PC-3 (cell line): ENCODE measurements around the gene CDK5RAP2. TPM values are rescaled to one million over a fixed set of nuclear protein-coding genes. Genes with fewer than 3 reads are reported as not detected.

Source experiments
- ATAC-seq: fragments of 200-7000 bp; cut with Tn5 transposase; 2 replicates; pipeline ENCODE4 v1.9.1; 2020; ENCODE audit warnings: mild to moderate bottlenecking, moderate library complexity
- BruUV-seq: library from RNA; stranded (reverse); fragments of 400-500 nt; replicated peaks from 2 replicates; lab custom pipeline; 2021; lab: Mats Ljungman, UMichigan
- CTCF ChIA-PET: fragments of 300-600 bp; sonication (Branson Sonifier 250); formaldehyde crosslinking; loops from one replicate; lab custom pipeline; 2022; ENCODE audit warnings: antibody characterized with exemption; lab: Charles Lee
- POLR2A ChIA-PET: fragments of 300-600 bp; sonication (Branson Sonifier 250); formaldehyde crosslinking; loops from one replicate; lab custom pipeline; 2022; ENCODE audit warnings: antibody characterized with exemption; ENCODE audit not compliant: unreplicated experiment; lab: Charles Lee
- DNase-seq: peaks from one replicate; pipeline ENCODE4 v3.0.0-alpha.2; 2015
- H2AFZ ChIP-seq: fragments of 300-600 bp; sonication (generic); 2 replicates; pipeline ENCODE4 v1.6.0; 2016; ENCODE audit warnings: antibody characterized with exemption, low read length
- H3F3A ChIP-seq: fragments of 300-600 bp; sonication (generic); one replicate; pipeline ENCODE4 v1.6.0; 2017; ENCODE audit warnings: antibody characterized with exemption, low read length, control low read depth, mild to moderate bottlenecking; ENCODE audit not compliant: unreplicated experiment
- H3K27ac ChIP-seq: fragments of 300-600 bp; sonication (generic); 2 replicates; pipeline ENCODE4 v1.5.1; 2016; ENCODE audit warnings: mild to moderate bottlenecking, low read length
- H3K27me3 ChIP-seq: fragments of 300-600 bp; sonication (generic); 2 replicates; pipeline ENCODE4 v1.6.1; 2016; ENCODE audit warnings: low read length, mixed read lengths
- H3K36me3 ChIP-seq: fragments of 300-600 bp; sonication (generic); 2 replicates; pipeline ENCODE4 v1.6.1; 2016; ENCODE audit warnings: low read depth, mixed run types, low read length, mixed read lengths
- H3K4me1 ChIP-seq: fragments of 300-600 bp; sonication (generic); 2 replicates; pipeline ENCODE4 v1.5.1; 2016; ENCODE audit warnings: low read length; ENCODE audit not compliant: insufficient read depth
- H3K4me2 ChIP-seq: fragments of 300-600 bp; sonication (generic); 2 replicates; pipeline ENCODE4 v1.6.0; 2016; ENCODE audit warnings: low read length
- H3K4me3 ChIP-seq: fragments of 300-600 bp; sonication (generic); 2 replicates; pipeline ENCODE4 v1.5.1; 2016; ENCODE audit warnings: mild to moderate bottlenecking, low read length, mixed read lengths
- H3K79me2 ChIP-seq: fragments of 300-600 bp; sonication (generic); 2 replicates; pipeline ENCODE4 v1.6.1; 2017; ENCODE audit warnings: low read length, mixed read lengths
- H3K9ac ChIP-seq: fragments of 300-600 bp; sonication (generic); 2 replicates; pipeline ENCODE4 v1.6.0; 2016; ENCODE audit warnings: mild to moderate bottlenecking, low read length
- H3K9me2 ChIP-seq: fragments of 300-600 bp; sonication (generic); replicated peaks from 2 replicates; pipeline ENCODE4 v1.6.1; 2016; ENCODE audit warnings: mixed run types, low read length, mixed read lengths
- H3K9me3 ChIP-seq: fragments of 300-600 bp; sonication (generic); 2 replicates; pipeline ENCODE4 v1.6.1; 2016; ENCODE audit warnings: low read length, mixed read lengths
- H4K20me1 ChIP-seq: fragments of 300-600 bp; sonication (generic); 2 replicates; pipeline ENCODE4 v1.6.1; 2016; ENCODE audit warnings: low read length, mixed read lengths
- CTCF ChIP-seq: fragments of 300-600 bp; sonication (generic); conservative IDR thresholded peaks from 2 replicates; pipeline ENCODE4 v1.5.1; 2017; ENCODE audit warnings: antibody characterized with exemption, low read depth, mild to moderate bottlenecking, low read length
- EZH2 ChIP-seq: fragments of 300-600 bp; sonication (generic); IDR thresholded peaks from one replicate; pipeline ENCODE4 v1.6.1; 2017; ENCODE audit warnings: antibody characterized with exemption, mild to moderate bottlenecking, low read length; ENCODE audit not compliant: unreplicated experiment
- EZH2phosphoT487 ChIP-seq: fragments of 300-600 bp; sonication (generic); IDR thresholded peaks from 2 replicates; pipeline ENCODE4 v1.6.1; 2018; ENCODE audit warnings: mild to moderate bottlenecking, antibody characterized with exemption, low read length, borderline replicate concordance
- intact Hi-C: fragments of 100-400 bp; cut with micrococcal nuclease; formaldehyde crosslinking; loops from 2 replicates; pipeline ENCODE4 v1.9.0; 2023
- total RNA-seq: library from RNA; depleted of rRNA; stranded (reverse); fragments of >200 nt; gene quantifications from 2 replicates; pipeline ENCODE4 v1.2.3, GENCODE V29; 2014

CDK5RAP2 gene
- total RNA-seq, 1 experiment from 2014 or later = 37.4 TPM

- BruUV-seq = TSS peak; percentile 61
These were observed 572 bp downstream of the CDK5RAP2 start for GRCh38 chr9:120579139-120580050.

GRCh38 chr9:120574473-120574872 lies 5.5 kb downstream of the CDK5RAP2 start:
- no peak overlapping the region for H2AFZ ChIP-seq
- H3K27ac ChIP-seq = no peak overlapping the region

More at GRCh38 chr9:120579139-120580050, 572 bp downstream of the CDK5RAP2 start:
- no peaks in the 10 kb centered on the region for H3K27me3 ChIP-seq
- peak overlapping the region; percentile 86 for H3K9ac ChIP-seq
- ChIA-PET CTCF (no interaction called here), POLR2A (interaction anchor here (0.7 kb wide), 1 partner anchor 21 kb away, joined by 7 read pairs; no protein-coding TSS in a partner anchor)
- H3K4me1 ChIP-seq = peaks cover 7% of the 10 kb centered on the region; the same call in 1 of the 2 replicates
- no peak overlapping the region for H3K27ac ChIP-seq
- peak; percentile 51 for ATAC-seq
- peak overlapping the region; percentile 93 for H2AFZ ChIP-seq
- no peaks in the 10 kb centered on the region for H3F3A ChIP-seq
- H3K36me3 ChIP-seq = no peaks in the 10 kb centered on the region
- peaks cover 55% of the 10 kb centered on the region for H3K79me2 ChIP-seq
- peak; percentile 6 for DNase-seq
- peak overlapping the region; percentile 90 for H3K4me2 ChIP-seq
- intact Hi-C loops = no loop called here
- no peaks in the 10 kb centered on the region for H3K9me3 ChIP-seq
- no peaks in the 10 kb centered on the region for H3K9me2 ChIP-seq
- TF ChIP-seq EZH2phosphoT487 (no peak), EZH2 (no peak)
- H3K4me3 ChIP-seq = peak overlapping the region; percentile 94
- H4K20me1 ChIP-seq = no peaks in the 10 kb centered on the region

GRCh38 chr9:120572472-120572871 lies 7.5 kb downstream of the CDK5RAP2 start:
- Histone ChIP-seq H3F3A (no peaks in the 10 kb centered on the region), H3K4me2 (no peak overlapping the region), H3K27ac (no peak overlapping the region), H3K4me1 (no peaks in the 10 kb centered on the region), H3K27me3 (no peaks in the 10 kb centered on the region), H4K20me1 (0 out of 2 replicates have a peak, but pooled peaks cover 3% of the 10 kb centered on the region), H2AFZ (no peak overlapping the region), H3K36me3 (peaks cover 20% of the 10 kb centered on the region), H3K9ac (no peak overlapping the region), H3K9me2 (no peaks in the 10 kb centered on the region), H3K9me3 (no peaks in the 10 kb centered on the region), H3K79me2 (peaks cover 51% of the 10 kb centered on the region), H3K4me3 (no peak overlapping the region)
- intact Hi-C loops = no loop called here
- no peak for ATAC-seq
- no peak for TF ChIP-seq EZH2
- no peak for TF ChIP-seq CTCF
- TF ChIP-seq EZH2phosphoT487 = no peak
- no TSS peak for BruUV-seq
- CTCF ChIA-PET = no interaction called here
- no peak for DNase-seq
- POLR2A ChIA-PET = no interaction called here

More at GRCh38 chr9:120574473-120574872, 5.5 kb downstream of the CDK5RAP2 start:
- Histone ChIP-seq H3K4me3 (no peak overlapping the region), H3K9me3 (no peaks in the 10 kb centered on the region), H4K20me1 (0 out of 2 replicates have a peak, but pooled peaks cover 3% of the 10 kb centered on the region), H3K4me2 (no peak overlapping the region), H3K79me2 (peaks cover 71% of the 10 kb centered on the region), H3K9ac (no peak overlapping the region), H3K36me3 (peaks cover 12% of the 10 kb centered on the region; the same call in 1 of the 2 replicates), H3K4me1 (peaks cover 7% of the 10 kb centered on the region; the same call in 1 of the 2 replicates), H3F3A (no peaks in the 10 kb centered on the region), H3K9me2 (no peaks in the 10 kb centered on the region), H3K27me3 (no peaks in the 10 kb centered on the region)
- POLR2A ChIA-PET = no interaction called here
- ATAC-seq = no peak
- BruUV-seq = no TSS peak
- CTCF ChIA-PET = no interaction called here
- TF ChIP-seq CTCF = no peak
- TF ChIP-seq EZH2 = no peak
- TF ChIP-seq EZH2phosphoT487 = no peak
- no peak for DNase-seq
- intact Hi-C loops = no loop called here
